Stimulated activated CD4-positive, alpha-beta T cell treated with anti-CD3 and anti-CD28 coated beads, Interleukin-15, amount 100 ng/mL, for 1 hour (primary cell): ENCODE data around the gene PLCB2.

Source experiments
- DNase-seq, 2 donors: peaks; one replicate each; pipeline ENCODE4 v3.0.0-alpha.2; 2020; ENCODE audit warnings: low read depth in 1 of 2, low spot score in 1 of 2

The PLCB2 gene

GRCh38 chr15:40252141-40252437, 55.6 kb downstream of the PLCB2 start:
- DNase-seq = no peak

GRCh38 chr15:40251486-40252140, 56.1 kb downstream of the PLCB2 start:
- no peak for DNase-seq

- no peak for DNase-seq
These were observed 56.8 kb downstream of the PLCB2 start for GRCh38 chr15:40250771-40251483.

- DNase-seq = no peak
These were observed 57.5 kb downstream of the PLCB2 start for GRCh38 chr15:40250304-40250656.

- no peak for DNase-seq
These were observed 58.0 kb downstream of the PLCB2 start for GRCh38 chr15:40249477-40250303.

- no peak for DNase-seq
These were observed 59.5 kb downstream of the PLCB2 start for GRCh38 chr15:40248006-40248783.

GRCh38 chr15:40247406-40247971, 60.2 kb downstream of the PLCB2 start:
- no peak for DNase-seq

GRCh38 chr15:40246496-40247280, 61.0 kb downstream of the PLCB2 start:
- DNase-seq = no peak

- DNase-seq = no peak
These were observed 61.9 kb downstream of the PLCB2 start for GRCh38 chr15:40245666-40246450.

- no peak for DNase-seq
These were observed 62.7 kb downstream of the PLCB2 start for GRCh38 chr15:40244961-40245523.

GRCh38 chr15:40243126-40243810, 64.5 kb downstream of the PLCB2 start:
- no peak for DNase-seq

- no peak for DNase-seq
These were observed 65.1 kb downstream of the PLCB2 start for GRCh38 chr15:40242601-40243000.

- no peak for DNase-seq
These were observed 65.5 kb downstream of the PLCB2 start for GRCh38 chr15:40242213-40242599.

- no peak for DNase-seq
These were observed 66.2 kb downstream of the PLCB2 start for GRCh38 chr15:40241269-40242212.

- DNase-seq = no peak
These were observed 67.0 kb downstream of the PLCB2 start for GRCh38 chr15:40240619-40241221.

GRCh38 chr15:40239693-40240618, 67.8 kb downstream of the PLCB2 start:
- DNase-seq = no peak
